Thoracic aorta (tissue), 2 donors: ENCODE results near the gene UBE2N. TPM values are rescaled to one million over a fixed set of nuclear protein-coding genes. Genes with fewer than 3 reads are reported as not detected.
"Not testable (repeated sequence)": the region's sequence is repeated elsewhere in the genome, so short reads cannot be mapped to it uniquely, and the experiment has no call there.

Source experiments
- ATAC-seq: fragments of 150-250 bp; one replicate; pipeline ENCODE4 v1.8.0; 2017; ENCODE audit warnings: low read depth; ENCODE audit not compliant: insufficient number of reproducible peaks, low FRiP score
- DNase-seq: peaks from one replicate; pipeline ENCODE4 v3.0.0-alpha.2; 2020; ENCODE audit warnings: low spot score
- H3K27ac ChIP-seq, 2 donors: fragments of 200-600 bp; sonication (generic); 1 replicate in 1 of 2; 2 replicates in 1 of 2; pipeline ENCODE4 v1.5.1; 2016; ENCODE audit warnings: mild to moderate bottlenecking in 2 of 2, moderate library complexity in 2 of 2
- H3K27me3 ChIP-seq: fragments of 200-600 bp; sonication (generic); replicated peaks from 2 replicates; pipeline ENCODE4 v1.6.0; 2016; ENCODE audit warnings: mild to moderate bottlenecking; ENCODE audit not compliant: insufficient read depth
- H3K36me3 ChIP-seq: fragments of 200-600 bp; sonication (generic); one replicate; pipeline ENCODE4 v1.5.1; 2016
- H3K4me1 ChIP-seq, 2 donors: fragments of 200-600 bp; sonication (generic); 1 replicate in 1 of 2; 2 replicates in 1 of 2; pipeline versions ENCODE4 v1.5.1 to v1.6.0; 2016; ENCODE audit warnings: low read depth in 2 of 2, mild to moderate bottlenecking in 1 of 2; ENCODE audit not compliant: control insufficient read depth in 1 of 2
- H3K4me3 ChIP-seq: fragments of 200-600 bp; sonication (generic); 2 replicates; pipeline ENCODE4 v1.5.1; 2016; ENCODE audit warnings: mild to moderate bottlenecking
- H3K9me3 ChIP-seq: fragments of 200-600 bp; sonication (generic); 2 replicates; pipeline ENCODE4 v1.5.1; 2016
- total RNA-seq, 2 donors: library from RNA; depleted of rRNA; stranded (reverse); fragments of >200 nt; gene quantifications; one replicate each; pipeline versions ENCODE4 v1.1.0 to v1.2.3, GENCODE V29; 2016
- TF ChIP-seq, protein P1 (sequence below): fragments of 200-600 bp; sonication (generic); IDR thresholded peaks from one replicate; pipeline ENCODE4 v1.5.1; 2019; ENCODE audit warnings: antibody characterized with exemption

Gene UBE2N
- total RNA-seq, 2 donors from 2014 or later: 32.9 to 37.2 TPM

DNA sequence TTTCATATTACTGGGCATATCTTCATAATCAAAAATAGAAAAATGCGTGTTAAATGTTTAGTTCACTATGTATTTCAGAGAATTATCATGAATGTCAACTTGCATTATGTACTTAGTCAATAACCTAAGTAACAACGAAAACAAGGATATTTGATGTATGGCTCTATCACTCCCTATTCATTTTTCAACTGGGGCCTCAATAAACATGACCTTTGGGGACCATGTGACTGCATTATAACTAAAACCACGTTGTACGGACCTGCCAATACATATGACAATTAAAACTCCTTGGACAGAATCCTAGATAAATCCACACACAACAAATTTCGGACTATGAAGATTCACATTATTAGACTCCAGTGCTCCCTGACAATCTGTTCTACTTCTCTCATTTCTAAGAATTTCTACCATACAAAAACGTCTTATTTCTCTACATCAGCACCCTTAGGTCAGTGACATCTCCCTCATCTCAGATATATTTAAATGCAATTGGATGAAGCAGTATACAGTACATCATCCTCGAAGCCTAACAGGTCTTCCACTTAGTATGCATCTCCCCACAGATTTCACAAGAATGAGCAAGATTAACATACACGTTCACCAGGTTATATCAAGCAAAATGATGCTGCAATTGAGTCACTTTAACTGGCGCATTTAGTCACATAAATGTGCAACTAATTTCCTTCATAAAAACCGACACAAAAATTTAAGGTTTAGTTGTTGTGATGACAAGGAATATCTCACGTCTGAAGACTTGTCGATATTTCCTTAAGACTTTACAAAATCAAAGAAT lies 1.5 kb downstream of the UBE2N start:
- Histone ChIP-seq H3K4me3 (peak overlapping the region; percentile 97), H3K27me3 (no peaks in the 10 kb centered on the region), H3K4me1 (peaks cover 31 to 60% of the 10 kb centered on the region in 2 donors), H3K36me3 (no peaks in the 10 kb centered on the region), H3K9me3 (no peaks in the 10 kb centered on the region), H3K27ac (no peak overlapping the region)
- DNase-seq (no peak), ATAC-seq (no peak)
- TF ChIP-seq, protein P1, sequence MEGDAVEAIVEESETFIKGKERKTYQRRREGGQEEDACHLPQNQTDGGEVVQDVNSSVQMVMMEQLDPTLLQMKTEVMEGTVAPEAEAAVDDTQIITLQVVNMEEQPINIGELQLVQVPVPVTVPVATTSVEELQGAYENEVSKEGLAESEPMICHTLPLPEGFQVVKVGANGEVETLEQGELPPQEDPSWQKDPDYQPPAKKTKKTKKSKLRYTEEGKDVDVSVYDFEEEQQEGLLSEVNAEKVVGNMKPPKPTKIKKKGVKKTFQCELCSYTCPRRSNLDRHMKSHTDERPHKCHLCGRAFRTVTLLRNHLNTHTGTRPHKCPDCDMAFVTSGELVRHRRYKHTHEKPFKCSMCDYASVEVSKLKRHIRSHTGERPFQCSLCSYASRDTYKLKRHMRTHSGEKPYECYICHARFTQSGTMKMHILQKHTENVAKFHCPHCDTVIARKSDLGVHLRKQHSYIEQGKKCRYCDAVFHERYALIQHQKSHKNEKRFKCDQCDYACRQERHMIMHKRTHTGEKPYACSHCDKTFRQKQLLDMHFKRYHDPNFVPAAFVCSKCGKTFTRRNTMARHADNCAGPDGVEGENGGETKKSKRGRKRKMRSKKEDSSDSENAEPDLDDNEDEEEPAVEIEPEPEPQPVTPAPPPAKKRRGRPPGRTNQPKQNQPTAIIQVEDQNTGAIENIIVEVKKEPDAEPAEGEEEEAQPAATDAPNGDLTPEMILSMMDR: no peak

DNA sequence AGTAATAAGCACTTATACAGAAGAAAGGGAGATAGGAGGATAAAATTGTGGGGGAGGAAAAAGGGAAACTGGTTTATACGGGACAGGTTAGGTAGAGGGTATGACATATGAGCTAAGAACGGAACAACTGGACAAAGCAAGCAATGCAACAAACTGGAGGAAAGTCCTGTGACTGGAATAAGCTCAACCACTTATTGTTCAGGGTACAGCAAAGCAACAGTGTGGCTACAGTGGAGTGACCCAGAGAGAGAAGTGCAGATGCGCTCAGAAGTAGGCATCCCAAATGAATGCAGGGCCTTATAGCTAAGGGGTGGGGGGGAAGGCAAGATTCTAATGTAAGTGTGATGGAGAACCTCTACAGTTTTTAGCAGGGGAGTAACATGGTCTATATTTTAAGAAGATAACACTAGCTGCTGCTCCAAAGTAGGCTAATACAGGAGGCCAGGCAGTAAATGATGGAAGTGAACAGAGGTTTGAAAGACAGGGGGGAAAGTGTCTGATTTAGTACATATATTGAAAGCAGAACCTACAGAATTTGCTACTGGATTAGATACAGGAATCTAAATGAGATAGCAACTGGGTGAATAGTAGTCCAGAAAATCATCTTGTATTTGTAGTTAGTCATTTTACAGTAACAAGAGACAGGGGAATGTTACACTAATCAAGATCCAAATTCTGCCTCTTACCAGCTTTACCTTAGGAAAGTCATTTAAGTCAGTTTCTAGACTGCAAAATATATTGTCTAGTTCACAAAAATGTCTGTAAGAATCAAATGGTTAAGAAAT lies 3.3 kb downstream of the UBE2N start:
- no peaks in the 10 kb centered on the region for H3K9me3 ChIP-seq
- DNase-seq (no peak), ATAC-seq (no peak)
- TF ChIP-seq, protein P1: no peak
- no peak overlapping the region for H3K4me3 ChIP-seq
- no peak overlapping the region for H3K27ac ChIP-seq
- H3K4me1 ChIP-seq: peaks cover 46 to 73% of the 10 kb centered on the region in 2 donors
- no peaks in the 10 kb centered on the region for H3K27me3 ChIP-seq
- H3K36me3 ChIP-seq: no peaks in the 10 kb centered on the region

DNA sequence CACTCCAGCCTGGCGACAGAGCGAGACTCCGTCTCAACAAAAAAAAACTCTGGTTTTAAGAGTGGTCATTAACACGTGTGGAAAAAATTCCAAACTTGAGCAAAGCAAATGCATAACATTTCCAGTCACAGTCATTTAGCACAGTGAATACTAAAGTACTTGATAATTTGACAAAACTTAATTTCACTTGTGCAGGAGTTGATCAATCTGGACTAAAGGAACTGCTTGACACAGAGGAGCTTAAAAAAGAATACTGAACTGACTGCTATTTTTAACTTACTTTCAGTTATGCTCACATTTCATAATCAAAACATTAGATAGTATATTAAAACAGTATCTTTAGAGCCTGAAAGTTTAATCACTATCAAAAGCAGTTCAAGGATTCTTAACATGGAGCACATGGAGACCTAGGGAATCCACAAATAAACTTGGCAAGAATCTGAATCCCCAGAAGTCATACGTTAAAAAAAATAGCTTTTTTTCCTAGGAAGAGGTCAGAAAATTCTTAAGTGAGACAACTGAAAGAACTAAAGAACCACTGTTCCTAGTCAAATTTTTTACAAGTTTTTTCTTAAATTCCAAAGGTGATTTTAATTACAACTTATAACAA lies 7.4 kb downstream of the UBE2N start:
- no peaks in the 10 kb centered on the region for H3K9me3 ChIP-seq
- H3K27me3 ChIP-seq: no peaks in the 10 kb centered on the region
- no peaks in the 10 kb centered on the region for H3K36me3 ChIP-seq
- ATAC-seq (no peak), DNase-seq (no peak)
- TF ChIP-seq, protein P1: no peak
- peaks cover 35 to 78% of the 10 kb centered on the region in 2 donors for H3K4me1 ChIP-seq
- peak overlapping the region; percentile 32 to 54 for H3K27ac ChIP-seq
- peak overlapping the region; percentile 48 for H3K4me3 ChIP-seq

DNA sequence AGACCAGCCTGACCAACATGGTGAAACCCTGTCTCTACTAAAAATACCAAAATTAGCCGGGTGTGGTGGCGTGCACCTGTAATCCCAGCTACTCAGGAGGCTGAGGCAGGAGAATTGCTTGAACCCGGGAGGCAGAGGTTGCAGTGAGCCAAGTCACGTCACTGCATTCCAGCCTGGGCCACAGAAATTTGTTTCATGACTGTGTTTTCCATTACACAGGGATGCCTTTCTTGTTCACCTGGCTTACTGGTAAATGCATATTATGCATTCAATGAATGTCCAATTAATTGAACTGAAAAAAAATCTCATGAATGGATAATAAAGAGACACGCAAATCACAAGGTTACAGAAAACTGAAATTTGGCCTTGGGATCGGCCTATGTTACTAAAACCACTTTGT lies 9.7 kb downstream of the UBE2N start:
- ATAC-seq, H3K4me3 ChIP-seq, H3K27me3 ChIP-seq, DNase-seq, H3K36me3 ChIP-seq, H3K9me3 ChIP-seq: not testable (repeated sequence)
- peak overlapping the region in 1 of 2 donors; percentile 35 for H3K27ac ChIP-seq
- H3K4me1 ChIP-seq: peaks cover 38 to 80% of the 10 kb centered on the region in 2 donors

DNA sequence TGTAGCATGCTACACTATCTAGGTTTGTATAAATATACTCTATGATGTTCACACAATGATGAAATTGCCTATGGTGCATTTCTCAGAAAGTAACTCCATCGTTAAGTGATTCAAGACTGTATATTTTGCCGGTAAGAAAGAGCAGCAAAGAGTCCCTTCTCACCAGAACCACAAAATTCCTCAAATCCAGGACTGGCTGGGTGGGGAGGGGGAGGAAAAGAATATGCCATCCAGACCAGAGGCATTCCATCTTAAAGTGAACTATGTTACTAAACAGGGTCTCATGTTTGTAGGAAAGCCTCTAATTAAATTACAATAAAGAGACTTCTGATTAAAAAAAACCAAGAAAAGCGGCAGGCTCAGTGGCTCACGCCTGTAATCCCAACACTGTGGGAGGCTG lies 11.5 kb downstream of the UBE2N start:
- H3K27me3 ChIP-seq: no peaks in the 10 kb centered on the region
- peaks cover 45 to 80% of the 10 kb centered on the region in 2 donors for H3K4me1 ChIP-seq
- TF ChIP-seq, protein P1: no peak
- no peak for DNase-seq
- no peaks in the 10 kb centered on the region for H3K9me3 ChIP-seq
- ATAC-seq: no peak
- H3K27ac ChIP-seq: no peak overlapping the region
- no peak overlapping the region for H3K4me3 ChIP-seq
- H3K36me3 ChIP-seq: no peaks in the 10 kb centered on the region
